ENCODE results near the gene MSI2. TPM values are rescaled to one million over a fixed set of nuclear protein-coding genes. Genes with fewer than 3 reads are reported as not detected.

The MSI2 gene
- total RNA-seq, 1 donor from 2014 or later, result 144 TPM

- Mint-ChIP-seq H3K4me1 (peaks cover 48% of the 10 kb centered on the region), H3K4me3 (peak overlapping the region; percentile 15), H3K36me3 (no peaks in the 10 kb centered on the region), H3K27ac (peak overlapping the region; percentile 77), H3K9me3 (no peaks in the 10 kb centered on the region), H3K27me3 (ENCODE audit: low read depth) (no peaks in the 10 kb centered on the region)
- no peak for TF ChIP-seq CTCF (IDR thresholded peaks at IDR 0.05; ENCODE audit: unreplicated experiment)
- no peak for DNase-seq (ENCODE audit: low spot score in 2 of 2, unreplicated experiment in 2 of 2)
Observed at GRCh38 chr17:57605675-57606105, 349.4 kb downstream of the MSI2 start.

GRCh38 chr17:57606111-57606875 is 350.0 kb downstream of the MSI2 start:
- Mint-ChIP-seq H3K4me1 (peaks cover 48% of the 10 kb centered on the region), H3K9me3 (no peaks in the 10 kb centered on the region), H3K27ac (peak overlapping the region; percentile 62), H3K27me3 (ENCODE audit: low read depth) (no peaks in the 10 kb centered on the region), H3K4me3 (no peak overlapping the region), H3K36me3 (no peaks in the 10 kb centered on the region)
- DNase-seq (ENCODE audit: low spot score in 2 of 2, unreplicated experiment in 2 of 2), result no peak
- no peak for TF ChIP-seq CTCF (IDR thresholded peaks at IDR 0.05; ENCODE audit: unreplicated experiment)

- no peak for TF ChIP-seq CTCF (IDR thresholded peaks at IDR 0.05; ENCODE audit: unreplicated experiment)
- Mint-ChIP-seq H3K4me1 (peaks cover 52% of the 10 kb centered on the region), H3K4me3 (no peak overlapping the region), H3K36me3 (no peaks in the 10 kb centered on the region), H3K27ac (no peak overlapping the region), H3K27me3 (ENCODE audit: low read depth) (no peaks in the 10 kb centered on the region), H3K9me3 (no peaks in the 10 kb centered on the region)
- DNase-seq (ENCODE audit: low spot score in 2 of 2, unreplicated experiment in 2 of 2), result no peak
Observed at GRCh38 chr17:57607553-57608120, 351.3 kb downstream of the MSI2 start.

GRCh38 chr17:57608369-57609124 is 352.2 kb downstream of the MSI2 start:
- H3K27me3 Mint-ChIP-seq (ENCODE audit: low read depth), result no peaks in the 10 kb centered on the region
- no peak overlapping the region for H3K4me3 Mint-ChIP-seq
- no peak for DNase-seq (ENCODE audit: low spot score in 2 of 2, unreplicated experiment in 2 of 2)
- no peak for TF ChIP-seq CTCF (IDR thresholded peaks at IDR 0.05; ENCODE audit: unreplicated experiment)
- H3K27ac Mint-ChIP-seq, result no peak overlapping the region
- peaks cover 56% of the 10 kb centered on the region for H3K4me1 Mint-ChIP-seq
- H3K36me3 Mint-ChIP-seq, result no peaks in the 10 kb centered on the region
- H3K9me3 Mint-ChIP-seq, result no peaks in the 10 kb centered on the region

GRCh38 chr17:57609125-57609877 is 353.0 kb downstream of the MSI2 start:
- DNase-seq (ENCODE audit: low spot score in 2 of 2, unreplicated experiment in 2 of 2), result no peak
- Mint-ChIP-seq H3K36me3 (no peaks in the 10 kb centered on the region), H3K27me3 (ENCODE audit: low read depth) (no peaks in the 10 kb centered on the region), H3K4me3 (no peak overlapping the region), H3K9me3 (no peaks in the 10 kb centered on the region), H3K27ac (peak overlapping the region; percentile 39), H3K4me1 (peaks cover 48% of the 10 kb centered on the region)
- TF ChIP-seq CTCF (IDR thresholded peaks at IDR 0.05; ENCODE audit: unreplicated experiment), result no peak

All from mesothelial cell of epicardium (in vitro differentiated cells).